HG02938 (cell line): ENCODE results near the gene TFDP2.
"Not testable (repeated sequence)": the region's sequence is repeated elsewhere in the genome, so short reads cannot be mapped to it uniquely, and the experiment has no call there.

ENCODE experiments used
- ATAC-seq: cut with Tn5 transposase; IDR thresholded peaks from one replicate; pipeline ENCODE4 v1.9.1; 2021; ENCODE audit warnings: mild to moderate bottlenecking, moderate library complexity; ENCODE audit not compliant: unreplicated experiment

The TFDP2 gene

DNA sequence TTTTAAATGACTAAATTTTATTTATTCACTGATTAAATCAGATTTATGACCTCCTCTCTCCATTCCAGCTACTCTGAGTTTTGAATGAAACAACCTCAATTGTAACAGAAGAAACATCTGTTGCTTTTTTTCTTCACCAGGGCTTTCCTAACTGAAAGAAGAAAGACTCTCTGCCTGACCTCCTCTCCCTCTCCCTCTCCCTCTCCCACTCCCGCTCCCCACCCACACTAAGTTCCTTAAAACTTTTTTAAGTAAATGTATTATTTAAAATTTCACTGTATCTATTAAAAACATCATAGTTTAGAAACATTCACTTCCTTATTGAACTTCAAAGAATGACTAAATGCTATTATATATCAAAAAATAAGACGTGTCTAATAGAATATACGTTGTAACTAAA lies 122.0 kb downstream of the TFDP2 start:
- no peak for ATAC-seq

DNA sequence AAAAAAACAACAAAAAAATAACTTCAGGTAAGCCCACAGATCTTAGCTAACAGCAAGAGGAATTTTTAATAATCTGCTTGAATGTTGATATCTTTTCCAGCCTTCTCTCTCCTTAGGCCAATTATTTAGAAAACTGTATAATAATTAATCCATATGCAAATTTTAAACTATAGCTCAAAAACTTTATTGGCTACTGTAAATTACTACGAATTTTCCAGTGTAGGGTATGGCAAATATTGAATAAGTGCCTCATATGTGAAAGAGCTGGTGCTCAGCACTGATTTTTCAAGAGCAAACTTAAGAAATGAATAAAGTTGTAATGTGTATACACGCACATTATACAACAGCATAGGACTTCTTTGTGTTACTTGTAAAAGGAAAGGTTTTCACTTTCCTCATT lies 123.0 kb downstream of the TFDP2 start:
- ATAC-seq = no peak

DNA sequence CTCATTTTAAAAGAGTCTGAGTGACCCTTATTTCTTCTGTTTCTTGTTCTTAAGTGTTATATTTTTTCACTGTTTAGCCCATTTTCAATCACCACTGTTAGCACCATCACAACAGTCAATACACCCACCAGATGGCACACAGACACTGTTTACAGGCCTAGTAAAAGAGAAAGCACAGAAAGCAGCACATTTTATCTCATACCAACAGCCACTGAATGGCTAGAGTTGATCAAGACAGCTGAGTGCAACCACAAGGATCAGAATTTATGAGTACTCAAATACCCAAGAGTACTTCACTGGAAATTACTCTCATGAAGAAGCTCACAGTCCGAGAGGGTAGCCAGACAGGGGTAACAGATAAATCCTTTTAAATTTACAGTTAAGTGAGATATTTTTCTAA lies 127.0 kb downstream of the TFDP2 start:
- peak; percentile 76 for ATAC-seq

DNA sequence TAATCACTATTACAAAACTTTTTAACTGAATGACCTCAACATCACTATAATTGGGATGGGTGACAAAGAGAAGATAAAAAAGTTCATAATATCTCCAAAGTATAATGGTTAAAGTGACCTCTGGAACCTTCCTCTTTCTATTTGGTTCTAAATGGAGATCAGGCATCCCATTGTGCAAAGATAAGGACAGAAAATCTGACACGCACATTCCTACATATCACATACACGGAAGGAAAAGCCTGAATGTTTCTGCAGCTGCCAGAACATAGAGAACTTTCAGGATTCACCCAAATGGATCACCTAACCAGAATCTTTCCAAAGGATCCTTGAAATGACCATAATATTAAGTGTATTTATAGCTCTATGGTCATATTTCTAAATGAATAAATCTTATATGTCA lies 128.2 kb downstream of the TFDP2 start:
- no peak for ATAC-seq

DNA sequence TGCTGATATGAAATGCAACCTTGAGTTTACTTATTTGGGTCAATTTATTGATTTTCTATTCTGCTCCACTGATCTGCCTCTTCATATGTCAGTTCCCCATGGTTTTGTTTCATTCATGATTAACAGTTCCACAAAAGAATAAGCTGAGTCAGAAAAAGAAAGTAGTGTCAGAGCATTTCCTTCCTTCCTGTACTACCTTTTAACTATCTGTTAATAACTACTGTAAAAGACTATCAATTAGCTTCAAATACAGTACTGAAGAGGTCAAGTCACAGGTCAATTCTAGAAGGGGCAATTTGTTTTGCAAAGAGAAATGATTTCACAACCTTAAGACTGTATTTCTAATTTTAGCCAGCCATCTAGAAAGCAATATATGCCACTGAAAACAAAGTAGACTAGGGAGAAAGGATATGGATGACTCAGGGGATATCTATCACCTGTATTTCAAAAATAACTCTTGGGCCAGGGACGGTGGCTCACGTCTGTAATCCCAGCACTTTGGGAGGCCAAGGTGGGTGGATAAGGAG lies 129.5 kb downstream of the TFDP2 start:
- peak; percentile 68 for ATAC-seq

DNA sequence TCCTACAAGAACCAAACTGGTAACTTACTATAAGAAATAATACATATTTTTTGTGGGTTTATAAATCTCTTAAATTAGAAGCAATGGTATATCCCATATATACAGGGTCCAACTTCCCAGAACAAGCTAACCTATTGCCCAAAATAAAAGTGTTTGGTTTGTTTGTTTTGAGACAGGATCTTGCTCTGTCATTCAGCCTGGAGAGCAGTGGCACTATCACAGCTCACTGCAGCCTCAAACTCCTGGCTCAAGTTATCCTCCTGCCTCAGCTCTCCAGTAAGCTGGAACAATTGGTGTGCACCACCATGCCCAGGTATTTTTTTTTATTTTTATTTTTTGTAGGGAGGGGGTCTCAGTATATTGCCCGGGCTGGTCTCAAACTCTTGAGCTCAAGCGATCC lies 135.4 kb downstream of the TFDP2 start:
- ATAC-seq = no peak

DNA sequence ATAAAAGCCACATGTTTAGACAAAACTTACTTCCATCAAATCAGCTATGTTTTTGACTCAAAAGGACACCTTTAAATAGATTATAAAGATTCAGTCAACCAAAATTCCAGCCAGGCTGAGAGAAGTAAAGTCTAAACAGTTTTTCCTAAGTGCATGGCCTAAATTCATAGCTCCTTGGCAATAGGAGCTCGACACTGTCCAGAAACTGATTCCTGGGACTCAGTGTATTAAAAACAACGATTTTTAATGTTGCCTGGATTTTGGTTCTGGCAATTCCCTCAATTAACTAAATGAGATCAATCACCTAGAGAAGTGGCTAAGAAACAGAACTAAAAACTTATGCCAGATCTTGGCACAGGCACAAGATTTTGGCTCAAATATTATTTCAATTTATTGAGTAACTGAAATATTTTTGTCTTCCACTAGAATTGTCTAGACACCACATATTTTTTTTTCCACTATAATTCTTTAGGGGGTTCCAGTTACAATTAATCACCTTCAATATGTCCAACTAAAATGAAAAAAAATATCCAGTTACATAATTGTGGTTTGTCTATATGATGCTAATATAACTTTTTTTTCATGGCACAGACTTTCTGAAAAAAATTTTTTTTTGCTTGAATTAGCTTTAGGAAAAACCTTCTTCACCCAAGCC lies 135.9 kb downstream of the TFDP2 start:
- no peak for ATAC-seq

DNA sequence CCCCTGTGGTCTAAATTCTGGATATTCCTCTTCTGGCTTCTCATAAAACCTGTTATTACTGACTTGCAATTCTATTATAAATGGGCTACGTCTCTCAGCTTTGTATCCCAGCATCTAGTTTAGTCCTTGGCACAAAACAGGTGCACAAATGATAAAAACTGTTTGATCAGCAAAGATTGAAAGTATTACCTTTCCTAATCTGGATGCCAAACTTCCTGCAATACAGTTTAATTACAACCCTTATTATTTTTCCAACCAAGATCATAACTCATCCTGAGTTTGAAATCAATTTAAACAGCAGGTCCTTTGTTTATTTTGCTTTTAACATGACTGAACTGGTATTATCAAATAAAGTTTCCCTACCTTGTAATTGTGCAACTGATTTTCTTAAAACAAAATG lies 140.3 kb downstream of the TFDP2 start:
- ATAC-seq = no peak

DNA sequence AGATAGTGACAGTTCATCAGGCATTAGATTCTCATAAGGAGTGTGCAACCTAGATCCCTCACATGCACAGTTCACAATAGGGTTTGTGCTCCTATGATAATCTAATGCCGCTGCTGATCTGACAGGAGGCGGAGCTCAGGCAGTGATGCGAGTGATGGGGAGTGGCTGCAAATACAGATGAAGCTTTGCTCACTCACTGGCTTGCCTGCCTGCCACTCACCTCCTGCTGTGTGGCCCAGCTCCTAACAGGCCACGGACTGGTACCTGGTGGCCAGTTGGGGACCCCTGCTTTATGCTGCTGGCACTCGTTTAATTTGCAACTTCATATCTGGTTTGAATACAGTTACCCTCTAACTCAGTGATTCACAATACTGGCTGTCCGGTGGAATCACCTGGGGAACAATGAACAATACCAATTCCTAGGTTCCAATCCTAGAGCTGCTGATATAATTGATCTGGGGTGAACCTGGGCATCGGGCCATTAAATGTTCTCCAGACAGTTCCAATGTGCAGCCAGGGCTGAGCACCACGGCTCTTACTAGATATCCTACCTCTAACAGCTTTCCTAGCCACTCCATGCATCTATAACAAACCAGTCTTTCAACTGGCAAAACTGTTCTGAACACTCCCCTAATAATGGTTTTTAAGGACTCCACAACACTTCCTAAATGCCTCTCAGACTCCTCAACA lies 141.5 kb downstream of the TFDP2 start:
- ATAC-seq = no peak

DNA sequence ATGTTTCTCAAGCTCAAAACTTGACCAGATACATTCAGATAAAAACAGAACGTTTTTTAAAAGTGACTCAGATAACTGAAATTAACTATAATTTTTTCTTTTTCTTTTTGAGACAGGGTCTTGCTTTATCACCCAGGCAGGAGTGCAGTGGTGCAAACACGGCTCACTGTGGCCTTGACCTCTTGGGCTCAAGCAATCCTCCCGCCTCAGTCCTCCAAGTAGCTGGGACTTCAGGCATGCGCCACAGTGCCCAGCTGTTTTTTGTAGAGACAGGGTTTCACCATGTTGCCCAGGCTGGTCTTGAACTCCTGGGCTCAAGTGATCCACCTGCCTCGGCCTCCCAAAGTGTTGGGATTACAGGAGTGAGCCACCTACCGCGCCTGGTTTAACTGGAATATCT lies 144.4 kb downstream of the TFDP2 start:
- not testable (repeated sequence) for ATAC-seq

DNA sequence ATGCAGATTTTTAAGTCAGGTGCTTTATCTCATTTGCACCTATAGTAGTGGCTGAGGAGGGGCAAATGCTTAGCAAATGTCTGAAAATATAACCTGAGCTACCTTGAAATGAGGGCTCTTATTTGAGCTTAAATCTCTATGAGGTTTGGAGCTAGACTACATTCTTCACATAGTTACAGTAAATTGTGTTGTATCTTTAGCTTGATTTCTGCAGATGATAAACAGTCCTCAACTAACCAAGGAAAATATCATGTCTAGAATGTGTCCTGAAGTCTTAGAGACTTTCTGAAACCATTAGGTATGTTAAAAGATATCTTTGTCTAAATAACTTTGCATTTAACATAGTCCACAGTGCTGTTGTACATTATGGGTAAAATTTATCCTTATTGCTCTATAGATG lies 145.3 kb downstream of the TFDP2 start:
- ATAC-seq = no peak

DNA sequence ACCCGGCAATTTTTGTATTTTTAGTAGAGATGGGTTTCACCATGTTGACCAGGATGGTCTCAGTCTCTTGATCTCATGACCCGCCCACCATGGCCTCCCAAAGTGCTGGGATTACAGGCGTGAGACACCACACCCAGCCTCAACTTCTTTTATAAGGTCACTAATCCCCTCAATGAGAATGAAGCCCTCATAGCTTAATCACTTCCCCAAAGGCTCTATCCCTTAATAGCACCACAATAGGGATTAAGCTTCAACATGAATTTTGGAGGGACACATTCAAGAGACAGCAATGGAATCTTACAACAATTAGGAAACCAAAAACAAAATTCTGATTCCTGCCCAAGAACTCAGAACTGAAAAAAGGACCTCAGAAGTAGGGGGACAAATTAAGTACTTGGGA lies 146.1 kb downstream of the TFDP2 start:
- no peak for ATAC-seq

DNA sequence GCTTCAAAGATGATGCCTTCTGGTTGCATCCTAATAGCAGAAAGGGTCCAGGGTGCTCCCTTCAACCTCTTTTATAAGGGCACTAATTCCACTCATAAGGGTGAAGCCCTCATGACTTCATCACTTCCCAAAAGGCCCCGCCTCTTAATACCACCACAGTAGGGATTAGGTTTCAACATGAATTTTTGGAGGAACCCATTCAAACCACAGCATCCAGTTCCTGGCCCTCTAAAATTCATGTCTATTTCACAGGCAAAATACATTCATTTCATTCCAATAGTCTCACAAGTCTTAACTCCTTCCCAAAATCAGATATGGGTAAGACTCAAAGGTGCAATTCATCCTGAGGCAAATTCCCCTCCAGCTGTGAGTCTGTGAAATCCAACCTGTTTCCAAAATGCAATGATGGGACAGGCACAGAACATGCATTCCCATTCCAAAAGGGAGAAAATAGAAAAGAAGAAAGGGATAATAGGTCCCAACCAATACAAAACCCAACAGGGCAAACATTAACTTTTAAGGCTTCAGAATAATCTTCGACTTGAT lies 148.9 kb downstream of the TFDP2 start:
- no peak for ATAC-seq

DNA sequence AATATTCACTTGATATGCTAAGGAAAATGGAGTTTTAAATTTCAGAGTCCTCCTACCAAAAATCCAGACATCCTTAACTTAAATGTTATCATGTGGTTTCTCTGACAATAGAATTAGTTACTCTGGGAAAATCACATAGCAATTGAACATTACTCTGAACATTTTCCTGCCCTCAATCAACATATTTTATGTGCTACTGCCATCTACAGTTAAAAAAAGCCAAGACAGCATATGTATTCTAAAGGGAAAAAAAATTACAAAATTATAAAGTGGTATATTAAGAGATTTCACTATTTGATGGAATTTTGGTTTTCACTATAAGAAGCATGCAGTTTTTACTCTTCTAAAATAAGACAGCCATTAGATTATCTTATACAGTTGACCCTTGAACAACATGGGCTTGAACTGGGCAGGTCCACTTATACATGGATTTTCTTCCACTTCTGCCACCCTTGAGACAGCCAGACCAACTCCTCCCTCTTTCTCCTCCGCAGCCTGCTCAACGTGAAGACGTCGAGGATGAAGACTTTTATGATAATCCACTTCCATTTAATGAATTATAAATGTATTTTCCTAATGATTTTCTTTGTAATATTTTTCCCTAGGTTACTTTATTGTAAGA lies 150.6 kb downstream of the TFDP2 start:
- ATAC-seq = no peak

DNA sequence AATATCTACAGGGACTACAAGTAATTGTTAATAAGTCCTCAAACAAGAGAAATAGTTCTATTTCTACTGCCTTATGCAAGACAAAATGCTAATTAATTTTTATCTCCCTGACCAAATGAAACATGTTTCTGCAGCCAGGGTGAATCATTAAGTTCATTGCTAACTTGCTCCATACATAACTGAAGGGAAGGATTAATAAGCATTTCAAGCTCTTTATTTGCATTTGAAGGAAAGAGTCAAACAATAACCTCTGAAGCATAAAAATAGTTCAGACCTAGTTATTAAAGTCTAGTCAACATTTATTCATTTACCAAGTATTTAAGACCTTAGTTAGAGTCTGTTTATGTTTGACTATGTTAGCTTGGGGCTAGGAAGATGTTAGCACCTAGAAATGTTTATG lies 152.9 kb downstream of the TFDP2 start:
- peak; percentile 38 for ATAC-seq

DNA sequence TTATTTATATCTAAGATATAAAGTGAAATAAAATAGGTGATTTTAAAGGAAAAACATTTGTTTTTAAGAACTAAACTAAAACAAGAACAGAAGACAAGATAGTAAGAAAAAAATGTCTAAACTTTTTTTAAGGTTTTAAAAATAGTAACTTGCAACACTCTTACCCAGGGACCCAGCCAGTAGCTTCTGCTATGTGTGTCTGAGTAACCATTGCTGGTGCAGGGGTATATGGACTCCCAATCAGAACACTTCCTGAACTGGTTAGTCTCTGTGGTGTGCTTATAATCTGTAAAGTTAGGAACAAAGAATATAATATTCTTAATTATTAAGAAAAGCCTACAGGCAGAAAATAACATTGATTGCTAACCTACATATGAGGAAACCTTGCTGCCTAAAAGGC lies 154.5 kb downstream of the TFDP2 start:
- ATAC-seq = no peak

DNA sequence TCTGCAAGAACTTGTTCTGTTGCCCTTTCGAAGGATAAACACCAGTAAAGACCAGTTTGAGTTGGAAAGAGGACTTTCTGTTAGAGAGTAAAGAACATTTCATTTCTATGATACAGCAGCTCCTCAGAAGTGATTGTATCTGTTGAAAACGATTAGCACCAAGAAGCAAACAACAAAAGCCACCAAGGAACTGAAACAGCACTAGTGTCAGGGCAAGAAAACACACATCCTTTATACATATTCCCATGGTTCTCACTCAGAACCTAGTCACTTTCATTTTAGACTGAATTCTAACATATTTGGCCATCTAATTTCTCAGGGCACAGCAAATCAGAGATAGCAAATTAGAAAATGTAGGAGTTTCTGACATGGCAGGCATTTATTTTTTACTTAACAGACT lies 156.8 kb downstream of the TFDP2 start:
- ATAC-seq = no peak

DNA sequence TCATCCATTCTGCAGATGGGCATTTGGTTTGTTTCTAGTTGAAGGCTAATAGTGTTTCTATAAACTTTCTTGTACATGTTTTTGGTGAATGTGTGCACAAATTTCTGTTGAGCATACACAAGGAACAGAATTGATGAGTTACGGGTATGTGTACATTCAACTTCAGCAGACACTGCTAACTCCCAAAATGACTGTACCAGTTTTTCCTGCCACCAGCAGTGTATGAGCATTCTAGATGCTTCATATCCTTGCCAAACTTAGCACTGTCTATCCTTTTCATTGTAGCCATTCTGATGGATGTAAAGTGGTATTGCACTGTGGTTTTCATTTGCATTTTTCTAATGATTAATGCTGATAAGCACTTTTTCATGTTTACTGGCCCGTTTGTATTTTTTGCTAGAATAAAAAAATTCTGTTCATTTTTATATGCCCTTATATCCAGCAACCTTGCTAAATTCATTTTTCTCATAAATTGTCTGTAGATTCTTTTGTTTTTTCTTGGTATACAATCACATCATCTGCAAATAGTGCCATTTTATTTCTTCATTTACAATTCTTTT lies 162.7 kb downstream of the TFDP2 start:
- no peak for ATAC-seq

DNA sequence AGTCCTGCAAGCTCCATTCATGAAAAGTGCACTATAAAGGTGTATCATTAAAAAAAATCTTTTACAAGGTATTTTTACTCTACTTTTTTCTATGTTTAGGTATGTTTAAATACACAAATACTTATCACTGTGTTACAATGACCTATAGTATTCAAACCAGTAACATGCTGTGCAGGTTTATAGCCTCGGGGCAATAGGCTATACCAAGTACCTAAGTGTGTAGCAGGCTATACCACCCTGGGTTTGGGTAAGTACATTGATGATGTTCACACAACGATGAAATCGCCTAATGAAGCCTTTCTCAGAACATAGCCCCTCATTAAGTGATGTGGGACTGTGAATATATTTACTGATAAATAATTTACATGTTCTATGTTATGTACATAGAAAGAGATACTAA lies 168.3 kb downstream of the TFDP2 start:
- no peak for ATAC-seq

DNA sequence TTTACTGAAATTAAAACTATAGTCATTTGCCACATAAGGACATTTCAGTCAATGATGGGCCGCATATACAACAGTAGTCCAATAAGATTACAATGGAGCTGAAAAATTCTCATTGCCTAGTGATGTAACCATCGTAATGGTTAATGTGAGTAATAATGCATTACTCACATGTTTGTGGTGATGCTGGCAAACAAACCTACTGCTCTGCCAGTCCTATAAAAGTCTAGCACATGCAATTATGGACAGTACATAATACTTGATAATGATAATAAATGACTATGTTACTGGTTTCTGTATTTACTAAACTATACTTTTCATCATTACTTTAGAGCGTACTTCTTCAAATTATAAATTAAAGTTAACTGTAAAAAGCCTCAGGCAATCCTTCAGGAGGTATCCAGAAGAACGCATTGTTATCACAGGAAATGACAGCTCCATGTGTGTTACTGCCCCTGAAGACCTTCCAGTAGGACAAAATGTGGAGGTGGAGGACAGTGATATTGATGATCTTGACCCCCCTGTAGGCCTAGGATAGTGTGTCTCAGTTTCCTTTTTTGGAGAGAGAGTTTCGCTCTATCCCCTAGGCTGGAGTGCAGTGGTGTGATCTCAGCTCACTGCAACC lies 170.2 kb downstream of the TFDP2 start:
- no peak for ATAC-seq

DNA sequence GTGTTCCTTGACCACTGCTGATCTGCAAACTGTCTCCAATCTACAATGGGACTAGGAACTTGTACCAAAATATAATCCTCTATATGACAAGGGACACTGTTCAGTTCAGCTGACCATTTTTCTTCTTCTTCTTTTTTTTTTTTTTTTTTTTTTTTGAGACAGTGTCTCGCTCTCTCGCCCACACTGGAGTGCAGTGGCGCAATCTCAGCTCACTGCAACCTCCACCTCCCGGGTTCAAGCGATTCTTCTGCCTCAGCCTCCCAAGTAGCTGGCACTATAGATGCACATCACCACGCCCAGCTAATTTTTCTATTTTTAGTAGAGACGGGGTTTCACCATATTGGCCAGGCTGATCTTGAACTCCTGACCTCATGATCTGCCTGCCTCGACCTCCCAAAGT lies 174.6 kb downstream of the TFDP2 start:
- not testable (repeated sequence) for ATAC-seq
